IMR-90 (cell line): Measurements from ENCODE around the gene GSE1. TPM values are rescaled to one million over a fixed set of nuclear protein-coding genes. Genes with fewer than 3 reads are reported as not detected.
A peak's percentile ranks its signal among the peaks of the same experiment; 100 is the strongest.

ENCODE experiments used
- ATAC-seq: fragments of 200-7000 bp; cut with Tn5 transposase; 2 replicates; pipeline ENCODE4 v1.9.1; 2020; ENCODE audit warnings: low read depth, mild to moderate bottlenecking, moderate library complexity
- BruUV-seq: library from RNA; stranded (reverse); fragments of 400-500 nt; replicated peaks from 2 replicates; lab custom pipeline; 2021; lab: Mats Ljungman, UMichigan
- CTCF ChIA-PET: fragments of 300-600 bp; formaldehyde crosslinking; extraction: SDS; loops from one replicate; lab custom pipeline; 2021; ENCODE audit warnings: antibody characterized with exemption; lab: Yijun Ruan, JAX
- POLR2A ChIA-PET: fragments of 300-600 bp; sonication (Branson Sonifier 250); formaldehyde crosslinking; loops from one replicate; lab custom pipeline; 2022; ENCODE audit warnings: antibody characterized with exemption; ENCODE audit not compliant: unreplicated experiment; lab: Charles Lee
- DNase-seq: peaks from one replicate; pipeline ENCODE4 v3.0.0; 2013
- H2AFZ ChIP-seq: replicated peaks from 2 replicates; pipeline ENCODE3; 2013; ENCODE audit warnings: low read length, mild to moderate bottlenecking; ENCODE audit not compliant: poor library complexity
- H2AK5ac ChIP-seq: 2 replicates; pipeline ENCODE4 v1.6.1; 2013; ENCODE audit warnings: low read depth, low read length, inconsistent platforms
- H2AK9ac ChIP-seq: replicated peaks from 2 replicates; pipeline ENCODE3; 2013; ENCODE audit warnings: mild to moderate bottlenecking, low read depth, low read length, moderate library complexity; ENCODE audit not compliant: poor library complexity
- H2BK120ac ChIP-seq: 2 replicates; pipeline ENCODE4 v1.6.1; 2013; ENCODE audit warnings: low read depth, low read length, inconsistent platforms
- H2BK15ac ChIP-seq: 3 replicates; pipeline ENCODE4 v1.6.1; 2013; ENCODE audit warnings: low read depth, low read length, inconsistent platforms
- H2BK20ac ChIP-seq: 2 replicates; pipeline ENCODE4 v1.6.1; 2013; ENCODE audit warnings: low read depth, mild to moderate bottlenecking, inconsistent platforms, low read length, moderate library complexity
- H2BK5ac ChIP-seq: 2 replicates; pipeline ENCODE4 v1.6.1; 2013; ENCODE audit warnings: mild to moderate bottlenecking, low read depth, low read length, inconsistent platforms; ENCODE audit not compliant: poor library complexity, severe bottlenecking
- H3K14ac ChIP-seq: replicated peaks from 2 replicates; pipeline ENCODE4 v1.6.1; 2013; ENCODE audit warnings: low read depth, low read length, inconsistent platforms
- H3K18ac ChIP-seq: 2 replicates; pipeline ENCODE4 v1.6.1; 2013; ENCODE audit warnings: low read depth, low read length, control low read depth
- H3K23ac ChIP-seq: 2 replicates; pipeline ENCODE4 v1.6.1; 2013; ENCODE audit warnings: low read depth, low read length, inconsistent platforms
- H3K27ac ChIP-seq: 2 replicates; pipeline ENCODE4 v1.5.1; 2013; ENCODE audit warnings: mild to moderate bottlenecking, control low read depth, low read length; ENCODE audit not compliant: insufficient read depth
- H3K27me3 ChIP-seq: 2 replicates; pipeline ENCODE4 v1.6.1; 2013; ENCODE audit warnings: low read length; ENCODE audit not compliant: control insufficient read depth, insufficient read depth
- H3K36me3 ChIP-seq: 2 replicates; pipeline ENCODE4 v1.6.1; 2013; ENCODE audit warnings: low read length, mixed read lengths; ENCODE audit not compliant: control insufficient read depth, insufficient read depth
- H3K4ac ChIP-seq: 2 replicates; pipeline ENCODE4 v1.6.1; 2013; ENCODE audit warnings: low read depth, low read length, inconsistent platforms
- H3K4me1 ChIP-seq: 2 replicates; pipeline ENCODE4 v1.6.1; 2013; ENCODE audit warnings: low read length, mixed read lengths; ENCODE audit not compliant: control insufficient read depth, insufficient read depth
- H3K4me2 ChIP-seq: 2 replicates; pipeline ENCODE4 v1.6.1; 2013; ENCODE audit warnings: low read depth, mild to moderate bottlenecking, control low read depth, low read length, moderate library complexity
- H3K4me3 ChIP-seq: 2 replicates; pipeline ENCODE4 v1.5.1; 2013; ENCODE audit warnings: low read depth, mild to moderate bottlenecking, control low read depth, low read length, moderate library complexity; ENCODE audit not compliant: insufficient read depth
- H3K56ac ChIP-seq: 2 replicates; pipeline ENCODE4 v1.6.1; 2013; ENCODE audit warnings: low read length, inconsistent platforms; ENCODE audit not compliant: insufficient read depth; ENCODE audit errors: extremely low read depth
- H3K79me1 ChIP-seq, 2 experiments: 2 replicates each; pipeline ENCODE4 v1.6.1; 2013; ENCODE audit warnings: low read length in 2 of 2, inconsistent platforms in 1 of 2, low read depth in 1 of 2
- H3K9ac ChIP-seq: 2 replicates; pipeline ENCODE4 v1.6.1; 2013; ENCODE audit warnings: low read depth, low read length, control low read depth
- H3K9me1 ChIP-seq: 2 replicates; pipeline ENCODE4 v1.6.1; 2013; ENCODE audit warnings: low read length, inconsistent platforms; ENCODE audit not compliant: insufficient read depth
- H3K9me3 ChIP-seq: 2 replicates; pipeline ENCODE4 v1.6.1; 2013; ENCODE audit warnings: low read length; ENCODE audit not compliant: control insufficient read depth, insufficient read depth
- H4K20me1 ChIP-seq: 2 replicates; pipeline ENCODE4 v1.6.1; 2013; ENCODE audit warnings: low read length, inconsistent platforms; ENCODE audit not compliant: insufficient read depth
- H4K5ac ChIP-seq: 2 replicates; pipeline ENCODE4 v1.6.1; 2013; ENCODE audit warnings: mild to moderate bottlenecking, low read depth, low read length, control low read depth
- H4K8ac ChIP-seq, 2 experiments: 2 replicates each; pipeline ENCODE4 v1.6.1; 2013; ENCODE audit warnings: low read depth in 2 of 2, low read length in 2 of 2, control low read depth in 1 of 2, inconsistent platforms in 1 of 2
- H4K91ac ChIP-seq: 2 replicates; pipeline ENCODE4 v1.6.1; 2013; ENCODE audit warnings: low read depth, low read length, inconsistent platforms; ENCODE audit not compliant: insufficient read depth
- MAFK ChIP-seq: IDR thresholded peaks from 2 replicates; pipeline ENCODE4 v1.6.1; 2012; ENCODE audit warnings: low read depth, low read length, improper control_type of control experiment
- MAZ ChIP-seq: IDR thresholded peaks from 2 replicates; pipeline ENCODE4 v1.6.1; 2012; ENCODE audit warnings: low read depth, mild to moderate bottlenecking, low read length, improper control_type of control experiment, moderate library complexity, borderline replicate concordance
- WGBS, 2 experiments: methylation state at CpG; one replicate each; pipeline versions ENCODE4 v1.1.5 to v1.1.7; 2013; ENCODE audit warnings: missing lambda C conversion rate in 2 of 2; ENCODE audit not compliant: insufficient read length in 1 of 2; ENCODE audit errors: extremely low coverage in 2 of 2; 5-methylcytosine and 5-hydroxymethylcytosine counted together
- dilution Hi-C: fragments of 300-500 bp; cut with HindIII; formaldehyde crosslinking; loops from one replicate; pipeline ENCODE4 v1.14.3; 2018; ENCODE audit warnings: low sequenced_read_pairs; ENCODE audit not compliant: unreplicated experiment
- in situ Hi-C: fragments of 300-500 bp; cut with MboI; formaldehyde crosslinking; loops from 3 replicates; pipeline ENCODE4 v1.14.3; 2019; ENCODE audit warnings: low sequenced_read_pairs, inconsistent platforms, mixed read lengths
- intact Hi-C: fragments of 100-400 bp; cut with micrococcal nuclease; formaldehyde crosslinking; loops from 2 replicates; pipeline ENCODE4 v1.10.0; 2022
- polyA plus RNA-seq, 3 experiments: library from polyadenylated mRNA; depleted of rRNA; stranded (reverse); fragments of >200 nt; gene quantifications; 2 replicates each; pipeline ENCODE4 v1.2.3, GENCODE V29; 2012; ENCODE audit warnings: low replicate concordance in 1 of 3
- total RNA-seq: library from RNA; depleted of rRNA; stranded (reverse); fragments of >200 nt; gene quantifications from 2 replicates; pipeline ENCODE4 v1.2.3, GENCODE V29; 2012
- TF ChIP-seq, protein P1 (sequence below): fragments of 150-350 bp; IDR thresholded peaks from 2 replicates; pipeline ENCODE4 v1.6.1; 2016; ENCODE audit warnings: low read depth, mild to moderate bottlenecking, low read length, moderate library complexity, borderline replicate concordance

The GSE1 gene
- total and polyA plus RNA-seq, 2 of the 4 experiments (the other 2 are of a cell fraction): 14.9 to 25.5 TPM

DNA sequence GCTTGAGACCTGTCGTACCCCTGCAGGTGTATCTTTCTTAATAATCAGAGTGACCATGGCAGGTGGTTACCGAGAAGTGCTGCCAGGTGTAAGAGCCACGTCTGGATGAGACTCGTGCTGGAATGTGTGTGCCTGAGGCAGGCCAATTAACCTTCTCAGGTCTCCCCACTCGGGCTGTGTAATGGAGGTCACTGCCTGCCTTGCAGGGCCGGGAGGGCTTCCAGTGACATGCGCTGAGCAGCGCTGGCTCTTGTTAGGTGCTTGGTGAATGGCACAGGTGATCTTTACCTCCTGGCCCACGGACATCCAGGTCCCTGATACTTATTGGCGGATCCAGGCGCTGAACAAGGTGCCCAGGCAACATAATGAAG, 4.6 kb upstream of the GSE1 start:
- ChIA-PET POLR2A (no interaction called here), CTCF (no interaction called here)
- in situ Hi-C loops (no loop called here), intact Hi-C loops (no loop called here), dilution Hi-C loops (no loop called here)
- H3K18ac ChIP-seq: no peak overlapping the region
- H2AK5ac ChIP-seq: peak overlapping the region; percentile 31
- no peak overlapping the region for H2BK20ac ChIP-seq
- H4K5ac ChIP-seq: no peak overlapping the region
- no peak overlapping the region for H4K91ac ChIP-seq
- no peaks in the 10 kb centered on the region for H3K27me3 ChIP-seq
- DNase-seq: no peak
- H3K27ac ChIP-seq: no peak overlapping the region
- no TSS peak for BruUV-seq
- ATAC-seq: no peak
- peaks cover 73% of the 10 kb centered on the region for H4K20me1 ChIP-seq
- H3K9me3 ChIP-seq: no peaks in the 10 kb centered on the region
- no peak overlapping the region for H3K4me2 ChIP-seq
- peaks cover 13% of the 10 kb centered on the region for H3K4me1 ChIP-seq
- H4K8ac ChIP-seq: no peak overlapping the region
- no peak overlapping the region for H2BK120ac ChIP-seq
- no peak overlapping the region for H3K14ac ChIP-seq
- no peaks in the 10 kb centered on the region for H3K36me3 ChIP-seq
- H3K56ac ChIP-seq: no peak overlapping the region
- WGBS, 2 experiments: 96% methylated on average over 4 of the region's 11 CpGs; no CpG with 5 or more reads in 1 of the 2 experiments
- no peak overlapping the region for H3K4ac ChIP-seq
- H3K9me1 ChIP-seq: peaks cover 3% of the 10 kb centered on the region; the same call in 1 of the 2 replicates
- H3K23ac ChIP-seq: no peak overlapping the region
- no peak overlapping the region for H2BK15ac ChIP-seq
- TF ChIP-seq MAZ: no peak
- TF ChIP-seq, protein P1, sequence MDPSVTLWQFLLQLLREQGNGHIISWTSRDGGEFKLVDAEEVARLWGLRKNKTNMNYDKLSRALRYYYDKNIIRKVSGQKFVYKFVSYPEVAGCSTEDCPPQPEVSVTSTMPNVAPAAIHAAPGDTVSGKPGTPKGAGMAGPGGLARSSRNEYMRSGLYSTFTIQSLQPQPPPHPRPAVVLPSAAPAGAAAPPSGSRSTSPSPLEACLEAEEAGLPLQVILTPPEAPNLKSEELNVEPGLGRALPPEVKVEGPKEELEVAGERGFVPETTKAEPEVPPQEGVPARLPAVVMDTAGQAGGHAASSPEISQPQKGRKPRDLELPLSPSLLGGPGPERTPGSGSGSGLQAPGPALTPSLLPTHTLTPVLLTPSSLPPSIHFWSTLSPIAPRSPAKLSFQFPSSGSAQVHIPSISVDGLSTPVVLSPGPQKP: no peak
- no peak for TF ChIP-seq MAFK
- H2AFZ ChIP-seq: peak overlapping the region; percentile 10
- H3K9ac ChIP-seq: no peak overlapping the region
- no peak overlapping the region for H2AK9ac ChIP-seq
- H3K79me1 ChIP-seq: peaks cover 16 to 54% of the 10 kb centered on the region in 2 experiments; a peak in 3 of 4 replicates
- H3K4me3 ChIP-seq: no peak overlapping the region
- no peak overlapping the region for H2BK5ac ChIP-seq
